Osteocyte (in vitro differentiated cells): ENCODE data around the gene CCR2. TPM values are rescaled to one million over a fixed set of nuclear protein-coding genes. Genes with fewer than 3 reads are reported as not detected.

Source experiments
- DNase-seq: peaks from one replicate; pipeline ENCODE4 v3.0.0; 2021; ENCODE audit warnings: mixed read lengths; ENCODE audit not compliant: unreplicated experiment; ENCODE audit errors: extremely low spot score
- H3K27ac Mint-ChIP-seq: one replicate; pipeline ENCODE4 v1.8.0; 2021; ENCODE audit warnings: mild to moderate bottlenecking, mixed read lengths; ENCODE audit not compliant: unreplicated experiment
- H3K27me3 Mint-ChIP-seq: one replicate; pipeline ENCODE4 v1.8.0; 2021; ENCODE audit warnings: mixed read lengths; ENCODE audit not compliant: unreplicated experiment
- H3K36me3 Mint-ChIP-seq: one replicate; pipeline ENCODE4 v1.8.0; 2021; ENCODE audit warnings: mixed read lengths; ENCODE audit not compliant: unreplicated experiment
- H3K4me1 Mint-ChIP-seq: one replicate; pipeline ENCODE4 v1.8.0; 2021; ENCODE audit warnings: mixed read lengths; ENCODE audit not compliant: unreplicated experiment
- H3K4me3 Mint-ChIP-seq: one replicate; pipeline ENCODE4 v1.8.0; 2021; ENCODE audit warnings: mild to moderate bottlenecking, moderate library complexity, mixed read lengths; ENCODE audit not compliant: unreplicated experiment
- H3K9me3 Mint-ChIP-seq: one replicate; pipeline ENCODE4 v1.8.0; 2021; ENCODE audit warnings: mixed read lengths; ENCODE audit not compliant: unreplicated experiment
- CTCF ChIP-seq: fragments of 200-600 bp; sonication (generic); IDR thresholded peaks from 2 replicates; pipeline ENCODE4 v1.5.0; 2021; ENCODE audit warnings: antibody characterized with exemption, mild to moderate bottlenecking, moderate library complexity
- total RNA-seq: library from RNA; stranded (reverse); gene quantifications from 2 replicates; pipeline ENCODE4 v1.2.1, GENCODE V29; 2021

CCR2 gene
- total RNA-seq, 1 donor from 2014 or later = not detected

DNA sequence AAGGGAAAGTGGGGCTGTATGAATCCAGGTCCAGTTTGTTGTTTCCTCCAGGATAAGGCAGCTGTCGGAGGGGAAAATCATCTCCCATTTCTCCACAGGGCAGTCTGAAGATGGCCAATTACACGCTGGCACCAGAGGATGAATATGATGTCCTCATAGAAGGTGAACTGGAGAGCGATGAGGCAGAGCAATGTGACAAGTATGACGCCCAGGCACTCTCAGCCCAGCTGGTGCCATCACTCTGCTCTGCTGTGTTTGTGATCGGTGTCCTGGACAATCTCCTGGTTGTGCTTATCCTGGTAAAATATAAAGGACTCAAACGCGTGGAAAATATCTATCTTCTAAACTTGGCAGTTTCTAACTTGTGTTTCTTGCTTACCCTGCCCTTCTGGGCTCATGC is 54.1 kb downstream of the CCR2 start:
- no peak for TF ChIP-seq CTCF
- Mint-ChIP-seq H3K27me3 (no peaks in the 10 kb centered on the region), H3K36me3 (no peaks in the 10 kb centered on the region), H3K9me3 (peaks cover 2% of the 10 kb centered on the region), H3K4me1 (peaks cover 38% of the 10 kb centered on the region), H3K4me3 (no peak overlapping the region), H3K27ac (no peak overlapping the region)
- no peak for DNase-seq

- Mint-ChIP-seq H3K4me3 (no peak overlapping the region), H3K9me3 (no peaks in the 10 kb centered on the region), H3K27me3 (no peaks in the 10 kb centered on the region), H3K27ac (no peak overlapping the region), H3K36me3 (no peaks in the 10 kb centered on the region), H3K4me1 (peaks cover 36% of the 10 kb centered on the region)
- DNase-seq = no peak
- no peak for TF ChIP-seq CTCF
Measured at GRCh38 chr3:46408853-46409252, 54.9 kb downstream of the CCR2 start.

- Mint-ChIP-seq H3K9me3 (no peaks in the 10 kb centered on the region), H3K4me1 (peaks cover 35% of the 10 kb centered on the region), H3K4me3 (no peak overlapping the region), H3K36me3 (no peaks in the 10 kb centered on the region), H3K27me3 (no peaks in the 10 kb centered on the region), H3K27ac (no peak overlapping the region)
- DNase-seq = no peak
- TF ChIP-seq CTCF = no peak
Measured at GRCh38 chr3:46409739-46410489, 56.0 kb downstream of the CCR2 start.

Other genes with a start within 250 kb of the CCR2 start
- gene CCR1, start 145.8 kb upstream of the CCR2 start, total RNA-seq = not detected in 2 replicates
- gene CCR3, start 111.7 kb upstream of the CCR2 start, total RNA-seq = not detected in 2 replicates
- gene CCR5, start 16.8 kb downstream of the CCR2 start, total RNA-seq = not detected in 2 replicates
- gene CCRL2, start 53.1 kb downstream of the CCR2 start, total RNA-seq = not detected in 2 replicates
- gene LTF, start 110.8 kb downstream of the CCR2 start, total RNA-seq = not detected in 2 replicates
- gene RTP3, start 143.9 kb downstream of the CCR2 start, total RNA-seq = not detected in 2 replicates
- 1.2 and 1.5 TPM in 2 replicates for gene LRRC2, start 212.2 kb downstream of the CCR2 start, total RNA-seq